K562 (cell line): ENCODE measurements around the gene DNASE1L2. TPM values are rescaled to one million over a fixed set of nuclear protein-coding genes. Genes with fewer than 3 reads are reported as not detected.

Experiments
- ATAC-seq: fragments of 200-7000 bp; cut with Tn5 transposase; 3 replicates; pipeline ENCODE4 v1.9.1; 2020; ENCODE audit warnings: moderate library complexity
- BruUV-seq: library from RNA; stranded (reverse); fragments of 400-500 nt; replicated peaks from 2 replicates; lab custom pipeline; 2021; lab: Mats Ljungman, UMichigan
- CTCF ChIA-PET: fragments of 300-600 bp; formaldehyde crosslinking; extraction: SDS; loops from one replicate; lab custom pipeline; 2021; ENCODE audit warnings: low intra/inter-chr PET ratio; lab: Yijun Ruan, JAX
- POLR2A ChIA-PET: fragments of 300-600, 350-650 bp; sonication (Branson Sonifier 250); formaldehyde crosslinking; extraction: SDS; loops from one replicate; lab custom pipeline; 2021; ENCODE audit warnings: antibody characterized with exemption, inconsistent platforms; lab: Yijun Ruan, JAX
- DNase-seq, 4 experiments: peaks; one replicate each; pipeline versions ENCODE4 v3.0.0 to v3.0.0-alpha.2; 2011 to 2018; ENCODE audit warnings: low spot score in 3 of 4, mixed read lengths in 3 of 4; ENCODE audit errors: extremely low read depth in 1 of 4
- FAIRE-seq: peaks from 2 replicates; lab custom pipeline; 2011; peaks lifted over from hg19 to GRCh38; lab: Jason Lieb, UNC
- H2AFZ ChIP-seq: 2 replicates; pipeline ENCODE4 v1.6.0; 2011; ENCODE audit warnings: low read depth, low read length, control low read depth, inconsistent platforms
- H3K27ac ChIP-seq: fragments of 200-600 bp; 3 replicates; pipeline ENCODE4 v1.8.0; 2011; ENCODE audit warnings: low read depth, mild to moderate bottlenecking, control low read depth, inconsistent platforms, low read length, moderate library complexity, mixed read lengths; ENCODE audit errors: extremely low read depth
- H3K27me3 ChIP-seq, 2 experiments: fragments of 300-600 bp in 1 of 2; 2 replicates in 1 of 2; 3 replicates in 1 of 2; pipeline versions ENCODE4 v1.6.0 to v1.8.0; 2011; ENCODE audit warnings: inconsistent platforms in 2 of 2, low read length in 2 of 2, mild to moderate bottlenecking in 1 of 2, mixed read lengths in 1 of 2, moderate library complexity in 1 of 2; ENCODE audit not compliant: control insufficient read depth in 2 of 2, insufficient read depth in 2 of 2
- H3K36me3 ChIP-seq: fragments of 300-600 bp; 3 replicates; pipeline ENCODE4 v1.8.0; 2011; ENCODE audit warnings: mild to moderate bottlenecking, low read length, inconsistent platforms; ENCODE audit not compliant: control insufficient read depth, insufficient read depth
- H3K4me1 ChIP-seq, 2 experiments: fragments of 200-600 bp in 1 of 2; replicated peaks in 1 of 2; 2 replicates in 1 of 2; 3 replicates in 1 of 2; pipeline versions ENCODE4 v1.5.1 to v1.8.0; 2011; ENCODE audit warnings: inconsistent platforms in 2 of 2, low read length in 2 of 2, mild to moderate bottlenecking in 1 of 2, mixed read lengths in 1 of 2, moderate library complexity in 1 of 2; ENCODE audit not compliant: control insufficient read depth in 2 of 2, insufficient read depth in 2 of 2
- H3K4me2 ChIP-seq: 2 replicates; pipeline ENCODE4 v1.6.1; 2011; ENCODE audit warnings: low read length, control low read depth, inconsistent platforms, mixed read lengths; ENCODE audit not compliant: insufficient read depth
- H3K4me3 ChIP-seq: fragments of 200-600 bp; sonication (generic), shearing (Covaris generic); 2 replicates; pipeline ENCODE4 v1.5.1; 2016; ENCODE audit warnings: control low read depth, inconsistent platforms
- H3K79me2 ChIP-seq: fragments of 200-600 bp; 3 replicates; pipeline ENCODE4 v1.8.0; 2011; ENCODE audit warnings: low read length, inconsistent platforms; ENCODE audit not compliant: control insufficient read depth, insufficient read depth
- H3K9ac ChIP-seq, 2 experiments: 2 replicates each; pipeline versions ENCODE4 v1.6.0 to v1.6.1; 2011; ENCODE audit warnings: low read depth in 2 of 2, low read length in 2 of 2, control low read depth in 1 of 2, inconsistent platforms in 1 of 2, mild to moderate bottlenecking in 1 of 2, mixed read lengths in 1 of 2; ENCODE audit not compliant: insufficient read depth in 1 of 2
- H3K9me1 ChIP-seq: one replicate; pipeline ENCODE4 v1.6.0; 2011; ENCODE audit warnings: inconsistent platforms, mild to moderate bottlenecking, low read length, moderate library complexity; ENCODE audit not compliant: control insufficient read depth, insufficient read depth
- H3K9me3 ChIP-seq: replicated peaks from 2 replicates; pipeline ENCODE4 v1.5.1; 2011; ENCODE audit warnings: low read depth, low read length, inconsistent platforms; ENCODE audit not compliant: control insufficient read depth, insufficient read depth
- H4K20me1 ChIP-seq: replicated peaks from 2 replicates; pipeline ENCODE4 v1.6.1; 2011; ENCODE audit warnings: low read length, inconsistent platforms, mixed read lengths; ENCODE audit not compliant: control insufficient read depth, insufficient read depth
- DACH1 ChIP-seq: fragments of 450-650 bp; IDR thresholded peaks from 2 replicates; pipeline ENCODE4 v1.6.1; 2018; ENCODE audit not compliant: partially characterized antibody
- REST ChIP-seq, 2 experiments: fragments of 450-650 bp; formaldehyde crosslinking in 1 of 2; IDR thresholded peaks; 2 replicates each; pipeline versions ENCODE4 v1.4.0 to v1.6.1; 2014 to 2020; ENCODE audit warnings: mild to moderate bottlenecking in 2 of 2, borderline replicate concordance in 1 of 2, low read depth in 1 of 2
- SIN3A ChIP-seq, 2 experiments: fragments of 150-350 bp in 1 of 2; IDR thresholded peaks; 2 replicates each; pipeline ENCODE4 v1.6.1; 2011 to 2016; ENCODE audit warnings: borderline replicate concordance in 2 of 2, low read depth in 2 of 2, low read length in 2 of 2, mild to moderate bottlenecking in 2 of 2, moderate library complexity in 2 of 2; ENCODE audit not compliant: control insufficient read depth in 1 of 2
- TFAP4 ChIP-seq: sonication (generic); formaldehyde crosslinking; IDR thresholded peaks from 2 replicates; pipeline ENCODE4 v1.8.0; 2022; ENCODE audit warnings: missing genetic modification reagents, mild to moderate bottlenecking, moderate library complexity, borderline replicate concordance
- ZFX ChIP-seq: sonication (generic); formaldehyde crosslinking; IDR thresholded peaks from 2 replicates; pipeline ENCODE4 v1.8.0; 2022; ENCODE audit warnings: mild to moderate bottlenecking, missing genetic modification reagents, moderate library complexity
- WGBS: fragments of 100-300 bp; shearing (Covaris generic); methylation state at CpG from one replicate; pipeline ENCODE4 v1.1.6; 2016; ENCODE audit warnings: low coverage, mixed read lengths; ENCODE audit not compliant: insufficient coverage; ENCODE audit errors: missing lambda C conversion rate; 5-methylcytosine and 5-hydroxymethylcytosine counted together
- in situ Hi-C: fragments of 300-500 bp; cut with MboI; formaldehyde crosslinking; loops from 4 replicates; pipeline ENCODE4 v1.15.0; 2018; ENCODE audit warnings: inconsistent platforms, mixed read lengths
- intact Hi-C: fragments of 100-400 bp; cut with micrococcal nuclease; formaldehyde crosslinking; loops from 2 replicates; pipeline ENCODE4 v1.14.2; 2022
- polyA plus RNA-seq, 8 experiments: library from polyadenylated mRNA; depleted of rRNA in 4 of 8; stranded (reverse) in 5 of 8; unstranded in 3 of 8; fragments of >200 nt; fragmentation: Nextera tagmentation in 2 of 8; fragmentation: Illumina TruSeq in 1 of 8; extraction: Ambion mirVana in 2 of 8; extraction: Trizol in 1 of 8; gene quantifications; 2 replicates each; pipeline versions ENCODE4 v1.2.1 to v1.2.3, GENCODE V29; 2011 to 2014; ENCODE audit warnings: inconsistent platforms in 1 of 8, missing spikeins in 1 of 8
- total RNA-seq, 7 experiments: library from RNA; depleted of rRNA in 6 of 7; stranded (reverse); fragments of >200 nt in 6 of 7; fragmentation: Illumina TruSeq in 2 of 7; extraction: Trizol in 2 of 7; gene quantifications; 2 replicates each; pipeline versions ENCODE4 v1.2.1 to v1.2.3, GENCODE V29; 2011 to 2021; ENCODE audit warnings: low replicate concordance in 1 of 7
- TF ChIP-seq, protein P1 (sequence below): sonication (generic); formaldehyde crosslinking; IDR thresholded peaks from 2 replicates; pipeline ENCODE4 v1.8.0; 2023; ENCODE audit warnings: mild to moderate bottlenecking, missing genetic modification reagents

DNASE1L2 gene
- total and polyA plus RNA-seq, 9 of the 15 experiments (the other 6 are each of a cell fraction or from before 2014, with no cell fraction given) = 0.08 to 2.7 (median 1.7) TPM; not detected in 1

- in situ Hi-C loops (no loop called here), intact Hi-C loops (no loop called here)
- H3K4me3 ChIP-seq = no peak overlapping the region
- no peaks in the 10 kb centered on the region for H4K20me1 ChIP-seq
- H3K79me2 ChIP-seq = no peaks in the 10 kb centered on the region
- peaks cover 0 to 27% of the 10 kb centered on the region in 2 experiments; a peak in 1 of 5 replicates for H3K4me1 ChIP-seq
- H3K27ac ChIP-seq = no peak overlapping the region
- no peaks in the 10 kb centered on the region for H3K9me1 ChIP-seq
- H2AFZ ChIP-seq = no peak overlapping the region
- no peak overlapping the region for H3K4me2 ChIP-seq
- ChIA-PET POLR2A (interaction anchor here (0.9 to 1.5 kb wide), 4 partner anchors 10 to 293 kb away, joined by 3 to 6 read pairs (median 4); no protein-coding TSS in a partner anchor), CTCF (no interaction called here)
- no peaks in the 10 kb centered on the region for H3K9me3 ChIP-seq
- DNase-seq (no peak), ATAC-seq (no peak), FAIRE-seq (no peak)
- no TSS peak for BruUV-seq
- H3K9ac ChIP-seq = no peak overlapping the region
- H3K36me3 ChIP-seq = peaks cover 67% of the 10 kb centered on the region; the same call in 2 of the 3 replicates
- 91% methylated on average over 24 of the region's 24 CpGs for WGBS
- H3K27me3 ChIP-seq = no peaks in the 10 kb centered on the region
- no peak for TF ChIP-seq ZFX (CRISPR knock-in tag)
- TF ChIP-seq, protein P1, sequence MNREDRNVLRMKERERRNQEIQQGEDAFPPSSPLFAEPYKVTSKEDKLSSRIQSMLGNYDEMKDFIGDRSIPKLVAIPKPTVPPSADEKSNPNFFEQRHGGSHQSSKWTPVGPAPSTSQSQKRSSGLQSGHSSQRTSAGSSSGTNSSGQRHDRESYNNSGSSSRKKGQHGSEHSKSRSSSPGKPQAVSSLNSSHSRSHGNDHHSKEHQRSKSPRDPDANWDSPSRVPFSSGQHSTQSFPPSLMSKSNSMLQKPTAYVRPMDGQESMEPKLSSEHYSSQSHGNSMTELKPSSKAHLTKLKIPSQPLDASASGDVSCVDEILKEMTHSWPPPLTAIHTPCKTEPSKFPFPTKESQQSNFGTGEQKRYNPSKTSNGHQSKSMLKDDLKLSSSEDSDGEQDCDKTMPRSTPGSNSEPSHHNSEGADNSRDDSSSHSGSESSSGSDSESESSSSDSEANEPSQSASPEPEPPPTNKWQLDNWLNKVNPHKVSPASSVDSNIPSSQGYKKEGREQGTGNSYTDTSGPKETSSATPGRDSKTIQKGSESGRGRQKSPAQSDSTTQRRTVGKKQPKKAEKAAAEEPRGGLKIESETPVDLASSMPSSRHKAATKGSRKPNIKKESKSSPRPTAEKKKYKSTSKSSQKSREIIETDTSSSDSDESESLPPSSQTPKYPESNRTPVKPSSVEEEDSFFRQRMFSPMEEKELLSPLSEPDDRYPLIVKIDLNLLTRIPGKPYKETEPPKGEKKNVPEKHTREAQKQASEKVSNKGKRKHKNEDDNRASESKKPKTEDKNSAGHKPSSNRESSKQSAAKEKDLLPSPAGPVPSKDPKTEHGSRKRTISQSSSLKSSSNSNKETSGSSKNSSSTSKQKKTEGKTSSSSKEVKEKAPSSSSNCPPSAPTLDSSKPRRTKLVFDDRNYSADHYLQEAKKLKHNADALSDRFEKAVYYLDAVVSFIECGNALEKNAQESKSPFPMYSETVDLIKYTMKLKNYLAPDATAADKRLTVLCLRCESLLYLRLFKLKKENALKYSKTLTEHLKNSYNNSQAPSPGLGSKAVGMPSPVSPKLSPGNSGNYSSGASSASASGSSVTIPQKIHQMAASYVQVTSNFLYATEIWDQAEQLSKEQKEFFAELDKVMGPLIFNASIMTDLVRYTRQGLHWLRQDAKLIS = no peak
- no peak for TF ChIP-seq SIN3A (IDR thresholded peaks at IDR 0.05; ENCODE audit: borderline replicate concordance in 2 of 2, control insufficient read depth in 1 of 2, low read depth in 2 of 2, low read length in 2 of 2)
- TF ChIP-seq TFAP4 (CRISPR knock-in tag) = 0 out of 2 replicates have a peak, but pooled peaks have one; percentile 17
- TF ChIP-seq REST (IDR thresholded peaks at IDR 0.05; ENCODE audit: borderline replicate concordance) = peak; percentile 47; the same call in 1 of the 2 replicates
- no peak for TF ChIP-seq REST (CRISPR knock-in tag; IDR thresholded peaks at IDR 0.05; ENCODE audit: low read depth)
- no peak for TF ChIP-seq DACH1
These were observed 44.8 kb downstream of the DNASE1L2 start for GRCh38 chr16:2280981-2281542.
